ENCODE results near the gene PACS2. TPM values are rescaled to one million over a fixed set of nuclear protein-coding genes. Genes with fewer than 3 reads are reported as not detected.

The PACS2 gene
- total RNA-seq, 1 experiment from 2014 or later = 62.0 TPM

GRCh38 chr14:105351920-105352851, 37.6 kb downstream of the PACS2 start:
- intact Hi-C loops (cut with micrococcal nuclease) = loop anchor here (1.0 to 2.0 kb wide), 3 partner anchors 33 to 261 kb away; no protein-coding TSS in a partner anchor
- H4K20me1 ChIP-seq (ENCODE audit: low read length) = no peaks in the 10 kb centered on the region
- no peaks in the 10 kb centered on the region for H3K4me1 ChIP-seq (ENCODE audit: insufficient read depth, low read length)
- BruUV-seq (replicated peaks) = no TSS peak
- ATAC-seq = peak; percentile 98
- no peak overlapping the region for H2AFZ ChIP-seq (ENCODE audit: low read length)
- no peak overlapping the region for H3K27ac ChIP-seq (ENCODE audit: low read length)
- no peaks in the 10 kb centered on the region for H3F3A ChIP-seq (ENCODE audit: low read length, unreplicated experiment)
- ChIA-PET CTCF (interaction anchor here (0.6 to 2.0 kb wide), 6 partner anchors 11 to 148 kb away, joined by 3 to 14 read pairs (median 6); partner anchors contain the start of genes BRF1 and PACS2), POLR2A (ENCODE audit: unreplicated experiment) (no interaction called here)
- TF ChIP-seq CTCF (conservative IDR thresholded peaks at IDR 0.05; ENCODE audit: low read depth, low read length) (peak; percentile 81), EZH2phosphoT487 (IDR thresholded peaks at IDR 0.05; ENCODE audit: borderline replicate concordance, low read length) (no peak)
- no peaks in the 10 kb centered on the region for H3K9me3 ChIP-seq (ENCODE audit: low read length)
- H3K36me3 ChIP-seq (ENCODE audit: low read depth, low read length) = no peaks in the 10 kb centered on the region
- peak; percentile 92 for DNase-seq
- no peaks in the 10 kb centered on the region for H3K27me3 ChIP-seq (ENCODE audit: low read length)
- no peaks in the 10 kb centered on the region for H3K79me2 ChIP-seq (ENCODE audit: low read length)
- H3K4me2 ChIP-seq (ENCODE audit: low read length) = no peak overlapping the region
- H3K9ac ChIP-seq (ENCODE audit: low read length) = no peak overlapping the region
- no peak overlapping the region for H3K4me3 ChIP-seq (ENCODE audit: low read length)
- H3K9me2 ChIP-seq (replicated peaks; ENCODE audit: low read length) = no peaks in the 10 kb centered on the region

GRCh38 chr14:105353136-105353535, 38.6 kb downstream of the PACS2 start:
- Histone ChIP-seq H3K9ac (ENCODE audit: low read length) (no peak overlapping the region), H3F3A (ENCODE audit: low read length, unreplicated experiment) (no peaks in the 10 kb centered on the region), H2AFZ (ENCODE audit: low read length) (no peak overlapping the region), H3K9me3 (ENCODE audit: low read length) (no peaks in the 10 kb centered on the region), H4K20me1 (ENCODE audit: low read length) (no peaks in the 10 kb centered on the region), H3K36me3 (ENCODE audit: low read depth, low read length) (no peaks in the 10 kb centered on the region), H3K27me3 (ENCODE audit: low read length) (no peaks in the 10 kb centered on the region), H3K4me3 (ENCODE audit: low read length) (no peak overlapping the region), H3K4me2 (ENCODE audit: low read length) (no peak overlapping the region), H3K79me2 (ENCODE audit: low read length) (no peaks in the 10 kb centered on the region), H3K4me1 (ENCODE audit: insufficient read depth, low read length) (no peaks in the 10 kb centered on the region), H3K9me2 (replicated peaks; ENCODE audit: low read length) (no peaks in the 10 kb centered on the region), H3K27ac (ENCODE audit: low read length) (no peak overlapping the region)
- ATAC-seq = no peak
- TF ChIP-seq EZH2 (IDR thresholded peaks at IDR 0.05; ENCODE audit: low read length, unreplicated experiment) = no peak
- no peak for TF ChIP-seq EZH2phosphoT487 (IDR thresholded peaks at IDR 0.05; ENCODE audit: borderline replicate concordance, low read length)
- ChIA-PET CTCF (no interaction called here), POLR2A (ENCODE audit: unreplicated experiment) (no interaction called here)
- intact Hi-C loops (cut with micrococcal nuclease) = loop anchor here (2.0 kb wide), 2 partner anchors 34 to 262 kb away; no protein-coding TSS in a partner anchor
- DNase-seq = no peak
- BruUV-seq (replicated peaks) = no TSS peak

- Histone ChIP-seq H2AFZ (ENCODE audit: low read length) (no peak overlapping the region), H3F3A (ENCODE audit: low read length, unreplicated experiment) (no peaks in the 10 kb centered on the region), H3K9ac (ENCODE audit: low read length) (no peak overlapping the region), H3K27ac (ENCODE audit: low read length) (no peak overlapping the region), H3K9me3 (ENCODE audit: low read length) (no peaks in the 10 kb centered on the region), H3K4me1 (ENCODE audit: insufficient read depth, low read length) (no peaks in the 10 kb centered on the region), H3K4me2 (ENCODE audit: low read length) (no peak overlapping the region), H3K27me3 (ENCODE audit: low read length) (no peaks in the 10 kb centered on the region), H4K20me1 (ENCODE audit: low read length) (no peaks in the 10 kb centered on the region), H3K4me3 (ENCODE audit: low read length) (no peak overlapping the region), H3K9me2 (replicated peaks; ENCODE audit: low read length) (no peaks in the 10 kb centered on the region), H3K36me3 (ENCODE audit: low read depth, low read length) (no peaks in the 10 kb centered on the region), H3K79me2 (ENCODE audit: low read length) (no peaks in the 10 kb centered on the region)
- BruUV-seq (replicated peaks) = no TSS peak
- ATAC-seq (no peak), DNase-seq (no peak)
- ChIA-PET CTCF (no interaction called here), POLR2A (ENCODE audit: unreplicated experiment) (no interaction called here)
- no peak for TF ChIP-seq EZH2phosphoT487 (IDR thresholded peaks at IDR 0.05; ENCODE audit: borderline replicate concordance, low read length)
- TF ChIP-seq EZH2 (IDR thresholded peaks at IDR 0.05; ENCODE audit: low read length, unreplicated experiment) = no peak
- TF ChIP-seq CTCF (conservative IDR thresholded peaks at IDR 0.05; ENCODE audit: low read depth, low read length) = no peak
- intact Hi-C loops (cut with micrococcal nuclease) = no loop called here
These were observed 40.0 kb downstream of the PACS2 start for GRCh38 chr14:105354541-105354940.
